Esophagus muscularis mucosa (tissue), 4 donors: ENCODE data around the gene DCTD. TPM values are rescaled to one million over a fixed set of nuclear protein-coding genes. Genes with fewer than 3 reads are reported as not detected.

Source experiments
- DNase-seq: peaks from one replicate; pipeline ENCODE4 v3.0.0-alpha.2; 2017; ENCODE audit errors: extremely low spot score
- H3K27ac ChIP-seq, 4 donors: fragments of 200-600 bp; sonication (generic); replicated peaks in 1 of 4; 1 replicate in 3 of 4; 2 replicates in 1 of 4; pipeline ENCODE4 v1.5.1; 2016 to 2019; ENCODE audit warnings: mild to moderate bottlenecking in 1 of 4
- H3K27me3 ChIP-seq, 4 donors: fragments of 200-600 bp; sonication (generic); one replicate each; pipeline versions ENCODE4 v1.5.1 to v1.6.0; 2016 to 2019
- H3K36me3 ChIP-seq, 4 donors: fragments of 200-600 bp; sonication (generic); one replicate each; pipeline ENCODE4 v1.5.1; 2016 to 2019
- H3K4me1 ChIP-seq, 4 donors: fragments of 200-600 bp; sonication (generic); one replicate each; pipeline ENCODE4 v1.5.1; 2016 to 2019
- H3K4me3 ChIP-seq, 4 donors: fragments of 200-600 bp; sonication (generic); 1 replicate in 2 of 4; 2 replicates in 2 of 4; pipeline ENCODE4 v1.5.1; 2016 to 2019; ENCODE audit warnings: mild to moderate bottlenecking in 4 of 4, moderate library complexity in 1 of 4
- H3K9me3 ChIP-seq, 4 donors: fragments of 200-600 bp; sonication (generic); 1 replicate in 3 of 4; 2 replicates in 1 of 4; pipeline ENCODE4 v1.5.1; 2016 to 2019
- CTCF ChIP-seq, 3 experiments: fragments of 200-600 bp in 2 of 3; fragments of 450-650 bp in 1 of 3; sonication (generic) in 2 of 3; IDR thresholded peaks; one replicate each; pipeline ENCODE4 v1.5.1; 2017 to 2019; ENCODE audit warnings: antibody characterized with exemption in 3 of 3, mild to moderate bottlenecking in 2 of 3, moderate library complexity in 1 of 3
- EP300 ChIP-seq: sonication (generic); formaldehyde crosslinking; IDR thresholded peaks from one replicate; pipeline ENCODE4 v1.6.1; 2017; ENCODE audit warnings: antibody characterized with exemption
- POLR2A ChIP-seq: fragments of 450-650 bp; IDR thresholded peaks from one replicate; pipeline ENCODE4 v1.6.1; 2017; ENCODE audit warnings: antibody characterized with exemption, moderate library complexity, mild to moderate bottlenecking, low read depth
- POLR2AphosphoS5 ChIP-seq, 2 donors: sonication (generic); formaldehyde crosslinking; IDR thresholded peaks; one replicate each; pipeline ENCODE4 v1.6.1; 2017; ENCODE audit warnings: antibody characterized with exemption in 2 of 2
- WGBS: methylation state at CpG from one replicate; pipeline ENCODE4 v1.1.5; 2018; 5-methylcytosine and 5-hydroxymethylcytosine counted together
- intact Hi-C: fragments of 100-400 bp; cut with DNase I; formaldehyde crosslinking; loops from one replicate; pipeline ENCODE4 v1.15.1; 2023
- total RNA-seq, 4 donors: library from RNA; depleted of rRNA; stranded (reverse); fragments of >200 nt; gene quantifications; one replicate each; pipeline versions ENCODE4 v1.1.0 to v1.2.1, GENCODE V29; 2016

Gene DCTD
- total RNA-seq, 4 donors from 2014 or later = 33.6 to 55.3 (median 48.7) TPM

GRCh38 chr4:182848685-182849084 lies 68.5 kb downstream of the DCTD start:
- no peak overlapping the region for H3K27ac ChIP-seq
- no peaks in the 10 kb centered on the region for H3K4me1 ChIP-seq
- WGBS = 86% methylated on average over 6 of the region's 6 CpGs
- peaks cover 0 to 13% (median 5%) of the 10 kb centered on the region in 4 donors for H3K9me3 ChIP-seq
- H3K4me3 ChIP-seq = no peak overlapping the region
- no peak for TF ChIP-seq POLR2AphosphoS5 (IDR thresholded peaks at IDR 0.05)
- no peak for TF ChIP-seq CTCF (IDR thresholded peaks at IDR 0.05)
- TF ChIP-seq POLR2A = no peak
- no peak for TF ChIP-seq EP300
- no peaks in the 10 kb centered on the region for H3K36me3 ChIP-seq
- no peak for DNase-seq
- intact Hi-C loops = no loop called here
- peaks cover 0 to 4% (median 0%) of the 10 kb centered on the region in 4 donors for H3K27me3 ChIP-seq

- TF ChIP-seq EP300 (no peak), POLR2AphosphoS5 (IDR thresholded peaks at IDR 0.05) (no peak), POLR2A (no peak), CTCF (IDR thresholded peaks at IDR 0.05) (no peak)
- H3K4me1 ChIP-seq = no peaks in the 10 kb centered on the region
- peaks cover 0 to 5% (median 1%) of the 10 kb centered on the region in 4 donors for H3K9me3 ChIP-seq
- DNase-seq = no peak
- WGBS = 93% methylated on average over 21 of the region's 27 CpGs
- H3K4me3 ChIP-seq = no peak overlapping the region
- no peaks in the 10 kb centered on the region for H3K36me3 ChIP-seq
- intact Hi-C loops = no loop called here
- H3K27ac ChIP-seq = no peak overlapping the region
- peaks cover 0 to 4% (median 0%) of the 10 kb centered on the region in 4 donors for H3K27me3 ChIP-seq
Observed at GRCh38 chr4:182847576-182848450, 69.4 kb downstream of the DCTD start.

DNA sequence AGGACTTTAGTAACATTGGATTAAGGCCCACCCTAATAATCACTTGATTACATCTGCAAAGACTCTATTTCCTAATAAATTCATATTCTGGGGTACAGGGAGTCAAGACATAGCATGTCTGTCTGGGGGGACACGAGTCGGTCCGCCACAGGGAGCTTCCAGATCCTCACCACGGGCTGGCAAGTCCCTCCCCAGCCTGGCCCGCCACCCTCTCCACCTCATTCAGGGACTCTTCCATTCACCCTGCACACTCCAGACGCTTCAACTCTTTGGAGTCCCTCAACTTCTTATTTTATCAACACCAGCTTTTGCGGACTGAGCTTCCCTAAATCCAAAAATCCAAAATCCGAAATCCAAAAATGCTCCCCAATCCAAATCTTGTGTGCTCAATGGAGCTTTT lies 71.2 kb downstream of the DCTD start:
- Histone ChIP-seq H3K9me3 (no peaks in the 10 kb centered on the region), H3K36me3 (no peaks in the 10 kb centered on the region), H3K4me3 (no peak overlapping the region), H3K27me3 (peaks cover 0 to 4% (median 0%) of the 10 kb centered on the region in 4 donors), H3K4me1 (no peaks in the 10 kb centered on the region), H3K27ac (no peak overlapping the region)
- TF ChIP-seq CTCF (IDR thresholded peaks at IDR 0.05) (no peak), POLR2A (no peak), POLR2AphosphoS5 (IDR thresholded peaks at IDR 0.05) (no peak), EP300 (no peak)
- WGBS = 93% methylated on average over 8 of the region's 8 CpGs
- no peak for DNase-seq
- intact Hi-C loops = no loop called here

GRCh38 chr4:182845618-182846017 lies 71.6 kb downstream of the DCTD start:
- no peak for DNase-seq
- 95% methylated on average over 6 of the region's 6 CpGs for WGBS
- H3K36me3 ChIP-seq = no peaks in the 10 kb centered on the region
- H3K27ac ChIP-seq = no peak overlapping the region
- H3K4me1 ChIP-seq = no peaks in the 10 kb centered on the region
- peaks cover 0 to 4% (median 0%) of the 10 kb centered on the region in 4 donors for H3K27me3 ChIP-seq
- H3K4me3 ChIP-seq = no peak overlapping the region
- H3K9me3 ChIP-seq = no peaks in the 10 kb centered on the region
- intact Hi-C loops = no loop called here
- TF ChIP-seq EP300 = no peak
- no peak for TF ChIP-seq POLR2AphosphoS5 (IDR thresholded peaks at IDR 0.05)
- TF ChIP-seq CTCF (IDR thresholded peaks at IDR 0.05) = no peak
- TF ChIP-seq POLR2A = no peak
